Renal pelvis (tissue), 4 donors: ENCODE results near the gene FRMD4A. TPM values are rescaled to one million over a fixed set of nuclear protein-coding genes. Genes with fewer than 3 reads are reported as not detected.
A peak's percentile ranks its signal among the peaks of the same experiment; 100 is the strongest.
"Not testable (repeated sequence)": the region's sequence is repeated elsewhere in the genome, so short reads cannot be mapped to it uniquely, and the experiment has no call there.

Experiments used
- DNase-seq: peaks from one replicate; pipeline ENCODE4 v3.0.0-alpha.2; 2013
- polyA plus RNA-seq, 3 donors: library from polyadenylated mRNA; unstranded; fragments of 120-200 nt; gene quantifications; one replicate each; pipeline ENCODE4 v1.2.1, GENCODE V29; 2013; ENCODE audit not compliant: insufficient read length in 3 of 3

FRMD4A gene
- polyA plus RNA-seq, 3 donors = 84.7 to 99.4 (median 87.2) TPM

GRCh38 chr10:13794992-13795612 is 535.6 kb downstream of the FRMD4A start:
- no peak for DNase-seq

- no peak for DNase-seq
Measured at GRCh38 chr10:13792006-13792405, 538.7 kb downstream of the FRMD4A start.

GRCh38 chr10:13791483-13791882 is 539.2 kb downstream of the FRMD4A start:
- no peak for DNase-seq

GRCh38 chr10:13790196-13790595 is 540.5 kb downstream of the FRMD4A start:
- no peak for DNase-seq

- no peak for DNase-seq
Measured at GRCh38 chr10:13789448-13789829, 541.3 kb downstream of the FRMD4A start.

GRCh38 chr10:13788711-13789447 is 541.8 kb downstream of the FRMD4A start:
- DNase-seq = no peak

- DNase-seq = no peak
Measured at GRCh38 chr10:13788320-13788600, 542.5 kb downstream of the FRMD4A start.

- no peak for DNase-seq
Measured at GRCh38 chr10:13787015-13787421, 543.7 kb downstream of the FRMD4A start.

- DNase-seq = no peak
Measured at GRCh38 chr10:13784067-13784466, 546.7 kb downstream of the FRMD4A start.

GRCh38 chr10:13779748-13780147 is 551.0 kb downstream of the FRMD4A start:
- DNase-seq = no peak

- DNase-seq = not testable (repeated sequence)
Measured at GRCh38 chr10:13778693-13778960, 552.1 kb downstream of the FRMD4A start.

- DNase-seq = no peak
Measured at GRCh38 chr10:13776861-13777311, 553.8 kb downstream of the FRMD4A start.

GRCh38 chr10:13775786-13776775 is 554.6 kb downstream of the FRMD4A start:
- no peak for DNase-seq

GRCh38 chr10:13774303-13774893 is 556.3 kb downstream of the FRMD4A start:
- DNase-seq = no peak

- no peak for DNase-seq
Measured at GRCh38 chr10:13773496-13774170, 557.1 kb downstream of the FRMD4A start.

- no peak for DNase-seq
Measured at GRCh38 chr10:13773043-13773442, 557.7 kb downstream of the FRMD4A start.

GRCh38 chr10:13771992-13772391 is 558.7 kb downstream of the FRMD4A start:
- no peak for DNase-seq

GRCh38 chr10:13770760-13771493 is 559.8 kb downstream of the FRMD4A start:
- no peak for DNase-seq

GRCh38 chr10:13769946-13770345 is 560.8 kb downstream of the FRMD4A start:
- DNase-seq = no peak

- peak; percentile 54 for DNase-seq
Measured at GRCh38 chr10:13767676-13768178, 563.0 kb downstream of the FRMD4A start.

GRCh38 chr10:13767148-13767547 is 563.6 kb downstream of the FRMD4A start:
- not testable (repeated sequence) for DNase-seq
